Measurements from ENCODE around the gene TRIB2.

- TF ChIP-seq POLR2A (IDR thresholded peaks at IDR 0.05) (no peak), CTCF (IDR thresholded peaks at IDR 0.05) (no peak)
Measured at GRCh38 chr2:12764075-12764730, 47.5 kb downstream of the TRIB2 start.

All from lower leg skin (tissue), 3 donors.